Liver (tissue), 9 donors: ENCODE results near the gene AFTPH. TPM values are rescaled to one million over a fixed set of nuclear protein-coding genes. Genes with fewer than 3 reads are reported as not detected.

ENCODE experiments used
- DNase-seq: peaks from one replicate; pipeline ENCODE4 v3.0.0-alpha.2; 2017; ENCODE audit warnings: low spot score
- H3K27ac ChIP-seq, 2 donors: one replicate each; pipeline ENCODE4 v1.7.0; 2013; ENCODE audit warnings: inconsistent platforms in 2 of 2, low read length in 2 of 2, control low read depth in 1 of 2, low read depth in 1 of 2, mild to moderate bottlenecking in 1 of 2
- H3K27me3 ChIP-seq, 4 donors: one replicate each; pipeline versions ENCODE4 v1.6.1 to v1.7.0; 2013; ENCODE audit warnings: low read length in 3 of 4, inconsistent platforms in 1 of 4, mild to moderate bottlenecking in 1 of 4, moderate library complexity in 1 of 4; ENCODE audit not compliant: control insufficient read depth in 4 of 4, insufficient read depth in 4 of 4
- H3K36me3 ChIP-seq, 4 donors: one replicate each; pipeline versions ENCODE4 v1.6.1 to v1.7.0; 2013; ENCODE audit warnings: low read length in 3 of 4, mild to moderate bottlenecking in 3 of 4, low read depth in 1 of 4, moderate library complexity in 1 of 4; ENCODE audit not compliant: control insufficient read depth in 4 of 4, insufficient read depth in 3 of 4
- H3K4me1 ChIP-seq, 4 donors: one replicate each; pipeline versions ENCODE4 v1.6.1 to v1.7.0; 2013; ENCODE audit warnings: low read length in 3 of 4, mild to moderate bottlenecking in 3 of 4, moderate library complexity in 1 of 4; ENCODE audit not compliant: control insufficient read depth in 4 of 4, insufficient read depth in 4 of 4
- H3K4me3 ChIP-seq, 3 donors: one replicate each; pipeline versions ENCODE4 v1.6.1 to v1.7.0; 2013; ENCODE audit warnings: low read length in 3 of 3, control low read depth in 1 of 3, low read depth in 1 of 3, mild to moderate bottlenecking in 1 of 3
- H3K9ac ChIP-seq, 2 donors: one replicate each; pipeline ENCODE4 v1.7.0; 2013; ENCODE audit warnings: low read length in 2 of 2, mild to moderate bottlenecking in 2 of 2, moderate library complexity in 2 of 2, control low read depth in 1 of 2, low read depth in 1 of 2
- H3K9me3 ChIP-seq, 4 donors: one replicate each; pipeline versions ENCODE4 v1.6.1 to v1.7.0; 2013; ENCODE audit warnings: low read length in 3 of 4; ENCODE audit not compliant: control insufficient read depth in 4 of 4
- ATF3 ChIP-seq: IDR thresholded peaks from 2 replicates; pipeline ENCODE4 v1.6.1; 2016; ENCODE audit warnings: antibody characterized with exemption
- CTCF ChIP-seq: fragments of 150-350 bp; IDR thresholded peaks from 2 replicates; pipeline ENCODE4 v1.5.1; 2017; ENCODE audit warnings: improper control_type of control experiment, low read depth, low read length; ENCODE audit not compliant: missing input control
- EGR1 ChIP-seq, 2 donors: IDR thresholded peaks; 2 replicates each; pipeline ENCODE4 v1.6.1; 2016 to 2018; ENCODE audit warnings: antibody characterized with exemption in 2 of 2, low read depth in 2 of 2
- FOXA1 ChIP-seq: IDR thresholded peaks from 2 replicates; pipeline ENCODE4 v1.6.1; 2016; ENCODE audit warnings: antibody characterized with exemption
- FOXA2 ChIP-seq: IDR thresholded peaks from 2 replicates; pipeline ENCODE4 v1.6.1; 2016; ENCODE audit warnings: antibody characterized with exemption
- GABPA ChIP-seq, 2 donors: IDR thresholded peaks in 1 of 2; conservative IDR thresholded peaks in 1 of 2; 2 replicates each; pipeline ENCODE4 v1.6.1; 2016; ENCODE audit warnings: antibody characterized with exemption in 2 of 2, mild to moderate bottlenecking in 1 of 2, moderate library complexity in 1 of 2
- HNF4A ChIP-seq, 2 donors: conservative IDR thresholded peaks; 2 replicates each; pipeline ENCODE4 v1.6.1; 2016; ENCODE audit warnings: antibody characterized with exemption in 2 of 2, mild to moderate bottlenecking in 2 of 2
- HNF4G ChIP-seq: IDR thresholded peaks from 2 replicates; pipeline ENCODE4 v1.6.1; 2016; ENCODE audit warnings: antibody characterized with exemption
- JUND ChIP-seq, 2 donors: IDR thresholded peaks; 2 replicates each; pipeline ENCODE4 v1.6.1; 2016; ENCODE audit warnings: antibody characterized with exemption in 2 of 2
- MAX ChIP-seq: IDR thresholded peaks from 2 replicates; pipeline ENCODE4 v1.6.1; 2016; ENCODE audit warnings: antibody characterized with exemption
- NR2F2 ChIP-seq: IDR thresholded peaks from 2 replicates; pipeline ENCODE4 v1.6.1; 2016; ENCODE audit warnings: antibody characterized with exemption
- RAD21 ChIP-seq, 2 donors: IDR thresholded peaks; 2 replicates each; pipeline ENCODE4 v1.6.1; 2016; ENCODE audit warnings: antibody characterized with exemption in 2 of 2, mild to moderate bottlenecking in 2 of 2
- REST ChIP-seq: IDR thresholded peaks from 2 replicates; pipeline ENCODE4 v1.6.1; 2016; ENCODE audit warnings: antibody characterized with exemption, mild to moderate bottlenecking
- RXRA ChIP-seq, 2 donors: IDR thresholded peaks; 2 replicates each; pipeline ENCODE4 v1.6.1; 2017 to 2018; ENCODE audit warnings: antibody characterized with exemption in 2 of 2, mild to moderate bottlenecking in 1 of 2
- SP1 ChIP-seq: IDR thresholded peaks from 2 replicates; pipeline ENCODE4 v1.6.1; 2018; ENCODE audit warnings: antibody characterized with exemption, mild to moderate bottlenecking
- TAF1 ChIP-seq: conservative IDR thresholded peaks from 2 replicates; pipeline ENCODE4 v1.6.1; 2016; ENCODE audit warnings: antibody characterized with exemption, mild to moderate bottlenecking
- YY1 ChIP-seq: IDR thresholded peaks from 2 replicates; pipeline ENCODE4 v1.6.1; 2016; ENCODE audit warnings: antibody characterized with exemption, mild to moderate bottlenecking
- ZBTB33 ChIP-seq: IDR thresholded peaks from 2 replicates; pipeline ENCODE4 v1.6.1; 2016; ENCODE audit warnings: antibody characterized with exemption
- WGBS: extraction: QIAGEN DNeasy Blood & Tissue Kit; methylation state at CpG from one replicate; pipeline ENCODE4 v1.1.7; 2013; 5-methylcytosine and 5-hydroxymethylcytosine counted together
- polyA plus RNA-seq, 2 donors: library from polyadenylated mRNA; stranded (reverse) in 1 of 2; unstranded in 1 of 2; fragments of 200-250 nt in 1 of 2; fragments of >200 nt in 1 of 2; fragmentation: Nextera tagmentation in 1 of 2; extraction: Ambion mirVana in 1 of 2; gene quantifications; one replicate each; pipeline versions ENCODE4 v1.2.1 to v1.2.3, GENCODE V29; 2013 to 2015
- total RNA-seq, 2 donors: library from RNA; depleted of rRNA; stranded (reverse); fragments of >200 nt; gene quantifications; one replicate each; pipeline ENCODE4 v1.2.3, GENCODE V29; 2014
- donor health status: healthy.
- donor health status: healthy.
- donor health status: healthy.
- donor health status: healthy.
- donor health status: healthy.

AFTPH gene
- total and polyA plus RNA-seq, 4 donors, result 10.5 to 27.9 (median 20.6) TPM

GRCh38 chr2:64514008-64514407 lies 10.1 kb upstream of the AFTPH start:
- no peak for DNase-seq
- H3K4me3 ChIP-seq, result no peak overlapping the region
- H3K27me3 ChIP-seq, result no peaks in the 10 kb centered on the region
- WGBS, result 21% methylated on average over 1 of the region's 1 CpG
- no peak overlapping the region for H3K9ac ChIP-seq
- no peaks in the 10 kb centered on the region for H3K36me3 ChIP-seq
- peaks cover 3 to 19% (median 10%) of the 10 kb centered on the region in 4 donors for H3K4me1 ChIP-seq
- H3K27ac ChIP-seq, result no peak overlapping the region
- no peaks in the 10 kb centered on the region for H3K9me3 ChIP-seq
- peak; percentile 21 for TF ChIP-seq HNF4G
- TF ChIP-seq TAF1, result no peak
- no peak for TF ChIP-seq ZBTB33
- peak; percentile 58 to 60 for TF ChIP-seq HNF4A (conservative IDR thresholded peaks at IDR 0.05)
- no peak for TF ChIP-seq FOXA1
- TF ChIP-seq NR2F2, result no peak
- no peak for TF ChIP-seq YY1
- TF ChIP-seq SP1, result peak; percentile 21
- TF ChIP-seq JUND (IDR thresholded peaks at IDR 0.05), result no peak
- no peak for TF ChIP-seq GABPA (IDR thresholded peaks at IDR 0.05 in 1 of 2, conservative IDR thresholded peaks at IDR 0.05 in 1 of 2)
- no peak for TF ChIP-seq ATF3
- TF ChIP-seq MAX, result no peak
- no peak for TF ChIP-seq RXRA (IDR thresholded peaks at IDR 0.05)
- no peak for TF ChIP-seq REST
- TF ChIP-seq RAD21 (IDR thresholded peaks at IDR 0.05), result peak in 1 of 2 donors; percentile 4
- no peak for TF ChIP-seq FOXA2
- no peak for TF ChIP-seq CTCF
- no peak for TF ChIP-seq EGR1 (IDR thresholded peaks at IDR 0.05; ENCODE audit: low read depth in 2 of 2)
